GM18909 (cell line): ENCODE data around the gene BMP7.

Source experiments
- ATAC-seq: cut with Tn5 transposase; IDR thresholded peaks from one replicate; pipeline ENCODE4 v1.9.1; 2021; ENCODE audit warnings: mild to moderate bottlenecking; ENCODE audit not compliant: unreplicated experiment, poor library complexity

The BMP7 gene

DNA sequence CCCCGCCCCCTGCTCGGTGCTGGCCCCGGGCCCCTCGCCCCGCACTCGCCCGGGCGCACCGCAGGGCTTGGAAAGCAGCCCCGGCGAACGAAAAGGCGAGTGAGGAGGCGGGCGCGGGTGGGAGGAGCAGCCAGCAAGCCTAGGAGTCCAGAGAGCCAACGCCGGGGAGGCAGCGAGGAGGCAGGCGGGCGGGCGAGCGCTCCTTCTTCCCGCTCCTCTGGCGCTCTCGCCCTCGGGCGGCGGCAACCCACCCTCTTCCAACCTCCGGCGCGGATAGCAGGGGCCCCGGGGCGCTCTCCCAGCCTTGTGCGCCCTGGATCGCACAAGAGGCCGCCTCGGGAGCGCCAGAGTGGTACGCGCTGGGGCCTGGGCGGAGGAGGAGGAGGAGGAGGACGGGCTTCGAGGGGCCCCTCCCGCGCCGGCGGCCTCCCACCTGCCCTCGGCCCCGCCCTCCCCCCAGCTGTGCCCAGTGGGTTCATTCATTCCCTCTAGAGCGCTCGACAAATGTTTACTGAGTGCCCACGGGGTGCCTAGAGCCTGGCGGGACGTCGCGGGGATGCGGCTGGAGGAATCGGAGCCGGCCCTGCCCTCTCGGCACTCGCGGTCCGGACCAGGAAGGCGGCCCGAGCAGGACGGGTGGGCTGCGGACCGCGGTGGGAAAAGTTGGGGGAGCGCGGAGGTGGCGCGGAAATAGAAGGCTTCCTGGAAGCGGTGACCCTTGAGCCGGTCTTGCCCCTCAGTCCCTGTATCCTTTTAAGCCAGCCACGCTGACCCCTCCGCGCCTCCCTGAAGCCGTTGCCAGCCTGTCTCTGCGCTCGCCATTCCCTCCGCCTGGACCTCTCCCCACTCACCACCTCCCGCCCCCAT is at the start of gene BMP7:
Gene BMP7, minus strand, starts transcription at position 351 of the 867 bp plus-strand sequence. CDS start 519 bp downstream, outside the sequence.
- no peak for ATAC-seq

DNA sequence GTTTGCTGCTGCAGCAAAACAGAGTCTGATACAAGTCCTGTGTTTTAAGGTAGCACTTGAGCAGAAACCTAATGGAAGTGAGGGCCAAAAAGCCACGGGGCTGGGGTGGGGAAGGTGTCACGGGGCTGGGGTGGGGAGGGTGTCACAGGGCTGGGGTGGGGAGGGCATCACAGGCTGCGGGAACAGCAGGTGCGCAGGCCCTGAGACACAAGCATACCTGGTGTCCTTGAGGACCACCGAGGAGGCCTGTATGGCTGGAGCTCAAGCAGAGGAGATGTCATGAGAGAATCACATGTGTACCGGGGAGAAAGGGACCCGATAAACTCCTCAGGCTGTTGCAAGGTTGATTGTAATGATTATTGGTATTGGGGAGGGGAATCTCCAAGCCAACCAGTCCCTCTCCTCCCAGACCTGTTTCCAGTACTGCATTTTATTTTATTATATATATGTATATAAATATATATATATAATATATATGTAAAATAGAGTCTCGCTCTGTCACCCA is 49.6 kb upstream of the BMP7 start:
- no peak for ATAC-seq

DNA sequence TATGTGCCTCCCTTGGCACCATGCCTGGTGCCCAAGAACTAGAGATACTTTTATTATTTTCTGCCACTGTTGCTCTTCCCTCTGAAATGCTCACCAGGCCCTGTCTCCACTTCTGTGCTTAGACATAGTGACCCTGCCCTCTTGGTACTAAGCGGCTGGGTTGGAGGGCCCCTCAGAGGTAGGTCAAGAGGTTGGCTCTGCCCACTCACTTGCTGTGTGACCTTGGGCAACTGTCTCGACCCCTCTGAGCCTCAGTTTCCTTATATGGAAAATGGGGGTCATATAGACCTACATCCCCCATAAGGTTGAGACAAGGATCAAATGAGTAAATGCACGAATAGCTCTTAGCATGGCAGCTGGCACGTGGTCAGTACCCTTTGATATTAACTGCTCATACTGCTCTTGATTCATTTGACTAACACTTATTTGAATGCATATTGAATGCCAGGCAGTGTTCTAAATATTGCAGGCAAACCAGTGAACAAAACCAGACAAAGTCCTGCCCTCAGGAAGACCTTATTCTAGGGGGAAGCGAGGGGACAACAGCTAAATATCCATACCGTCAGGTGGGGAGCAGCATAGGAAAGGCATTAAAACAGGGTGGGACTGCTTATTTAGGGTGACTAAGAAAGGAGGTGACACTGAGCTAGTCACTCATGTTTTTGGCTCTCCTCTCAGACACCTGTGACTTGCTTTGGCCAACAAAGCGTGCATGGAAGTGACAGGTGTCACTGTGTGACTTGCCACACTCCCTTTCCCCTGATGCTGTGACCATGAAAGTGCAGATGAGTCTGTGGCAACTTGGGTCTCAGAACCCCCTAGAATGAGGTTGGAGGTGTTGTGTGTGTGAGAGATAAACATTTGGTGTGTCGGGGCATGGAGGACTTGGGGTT is 48.9 kb upstream of the BMP7 start:
- ATAC-seq, result no peak

GRCh38 chr20:57313951-57314350 is 47.5 kb upstream of the BMP7 start:
- no peak for ATAC-seq

GRCh38 chr20:57313230-57313629 is 46.8 kb upstream of the BMP7 start:
- no peak for ATAC-seq

GRCh38 chr20:57312138-57312537 is 45.7 kb upstream of the BMP7 start:
- ATAC-seq, result no peak

- no peak for ATAC-seq
Measured at GRCh38 chr20:57310821-57311514, 44.5 kb upstream of the BMP7 start.

GRCh38 chr20:57309544-57310115 is 43.2 kb upstream of the BMP7 start:
- no peak for ATAC-seq

DNA sequence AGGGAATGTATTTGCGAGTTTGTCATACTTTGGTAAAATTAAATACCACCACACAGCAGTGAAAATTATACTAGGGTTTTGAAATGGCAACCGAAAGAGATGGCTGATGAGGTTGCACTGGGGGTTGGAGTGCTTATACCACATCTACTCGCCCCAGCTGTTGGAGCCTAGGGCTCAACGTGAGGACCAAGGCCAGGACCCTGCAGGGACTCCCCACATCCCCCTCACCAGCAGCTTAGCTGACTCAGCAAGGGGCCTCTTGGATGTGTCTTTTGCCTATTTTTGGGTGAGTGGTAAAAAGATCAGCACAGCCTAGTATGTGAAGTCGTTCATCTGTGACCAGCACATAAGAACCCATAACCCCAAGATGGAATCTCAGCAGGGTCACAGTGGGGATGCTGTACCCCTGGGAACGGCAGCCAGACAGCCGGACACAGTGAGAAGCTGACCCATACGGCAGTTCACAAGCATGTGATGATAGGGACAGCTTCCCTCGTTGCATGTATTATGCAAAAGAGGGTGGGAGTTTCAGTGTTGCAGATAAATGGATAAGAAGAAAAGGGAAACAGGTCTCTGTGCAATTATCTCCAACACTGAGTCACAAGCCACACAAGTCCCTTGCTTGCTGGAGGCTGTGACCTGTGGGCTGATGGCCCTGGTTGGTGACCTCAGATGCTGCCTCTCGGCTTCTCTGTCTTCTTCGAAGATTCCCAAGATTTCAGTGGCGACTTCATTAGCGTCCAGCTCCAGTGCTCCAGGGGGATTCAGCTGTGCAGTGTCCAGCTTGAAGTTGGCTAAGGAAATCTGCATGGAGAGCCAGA is 42.2 kb upstream of the BMP7 start:
- no peak for ATAC-seq

- ATAC-seq, result no peak
Measured at GRCh38 chr20:57306747-57307146, 40.3 kb upstream of the BMP7 start.

- no peak for ATAC-seq
Measured at GRCh38 chr20:57301026-57301425, 34.6 kb upstream of the BMP7 start.

GRCh38 chr20:57298457-57298856 is 32.0 kb upstream of the BMP7 start:
- ATAC-seq, result no peak

GRCh38 chr20:57294550-57294949 is 28.1 kb upstream of the BMP7 start:
- ATAC-seq, result no peak

GRCh38 chr20:57293995-57294394 is 27.6 kb upstream of the BMP7 start:
- ATAC-seq, result no peak

DNA sequence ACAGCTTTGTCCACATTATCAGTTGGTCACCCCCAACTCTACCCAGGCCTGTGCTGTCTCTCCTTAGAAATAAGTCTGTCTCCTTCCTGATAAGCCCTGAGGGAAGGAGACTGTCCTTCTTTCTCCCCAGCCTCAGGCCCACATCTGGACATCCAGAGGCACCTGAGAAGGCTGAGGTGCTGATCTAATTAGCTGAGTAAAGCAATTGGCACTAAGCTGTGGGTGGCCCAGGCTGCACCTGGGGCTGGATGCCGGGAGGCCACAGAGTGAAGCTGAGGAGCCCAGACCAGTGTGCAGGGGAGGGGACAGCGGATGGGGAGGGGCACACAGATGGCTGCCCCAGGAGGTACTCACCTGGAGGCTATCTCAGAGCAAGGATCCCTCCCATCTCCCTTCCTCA is 26.2 kb upstream of the BMP7 start:
- ATAC-seq, result no peak

- ATAC-seq, result no peak
Measured at GRCh38 chr20:57291694-57292093, 25.3 kb upstream of the BMP7 start.

DNA sequence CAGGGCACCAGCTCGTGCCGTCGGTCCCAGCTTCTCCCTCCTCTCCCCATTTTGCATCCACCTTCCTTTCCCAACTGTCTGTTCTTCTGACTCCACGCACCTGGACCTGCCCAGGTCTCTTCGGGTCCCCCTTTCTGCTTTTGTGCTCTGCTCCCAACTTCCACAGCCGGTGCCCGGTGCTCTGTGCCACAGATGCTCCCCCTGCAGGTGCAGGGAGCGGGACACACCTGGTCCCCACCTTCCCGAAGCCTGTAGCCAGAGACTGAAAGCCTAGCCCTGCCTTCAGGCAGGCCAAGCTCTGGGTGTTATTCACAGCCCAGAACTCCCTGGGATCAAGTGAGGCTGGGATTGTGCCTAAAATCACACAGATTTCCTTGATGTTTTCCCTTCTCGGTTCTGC is 24.6 kb upstream of the BMP7 start:
- ATAC-seq, result no peak

- ATAC-seq, result no peak
Measured at GRCh38 chr20:57290178-57290484, 23.7 kb upstream of the BMP7 start.

DNA sequence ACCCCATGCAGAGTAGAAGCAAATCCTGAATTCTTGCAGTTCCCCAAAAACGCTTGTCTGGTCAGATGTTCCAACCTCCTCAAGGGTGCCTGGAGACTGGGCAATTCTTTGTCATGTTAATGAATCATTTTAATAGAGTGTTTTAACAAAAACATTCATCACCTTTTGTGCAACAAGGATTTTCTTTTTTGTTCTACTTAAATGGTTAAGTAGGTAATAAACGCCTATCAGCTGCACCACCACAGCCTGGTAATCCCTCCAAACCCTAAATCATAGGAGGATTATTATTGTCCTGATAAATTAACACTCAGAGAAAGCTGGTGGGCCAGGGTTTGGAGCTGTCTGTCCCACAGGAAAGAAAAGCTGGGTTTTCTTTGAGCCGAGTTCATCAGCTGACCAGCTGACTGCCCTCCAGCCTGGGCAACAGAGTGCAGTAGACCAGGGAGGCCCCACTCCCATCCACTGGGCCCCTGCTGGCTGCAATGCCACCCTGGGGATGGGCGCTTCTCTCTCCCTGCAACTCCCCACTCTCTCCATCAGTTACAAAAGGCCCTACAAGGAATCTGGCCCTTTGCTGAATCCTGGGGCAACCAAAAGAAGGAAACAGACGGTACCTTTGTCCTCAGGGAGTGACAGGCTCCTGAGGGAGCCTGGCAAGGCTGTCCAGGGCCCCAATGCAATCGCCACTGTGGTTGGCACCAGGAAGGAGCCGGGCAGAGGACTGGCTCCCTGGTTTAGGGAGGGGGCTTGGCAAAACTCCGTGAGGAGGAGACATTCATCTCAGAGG is 23.1 kb upstream of the BMP7 start:
- no peak for ATAC-seq
